ENCODE results near the gene MARF1. TPM values are rescaled to one million over a fixed set of nuclear protein-coding genes. Genes with fewer than 3 reads are reported as not detected.

MARF1 gene
- total and polyA plus RNA-seq, 4 donors = 7.0 to 19.8 (median 12.6) TPM

DNA sequence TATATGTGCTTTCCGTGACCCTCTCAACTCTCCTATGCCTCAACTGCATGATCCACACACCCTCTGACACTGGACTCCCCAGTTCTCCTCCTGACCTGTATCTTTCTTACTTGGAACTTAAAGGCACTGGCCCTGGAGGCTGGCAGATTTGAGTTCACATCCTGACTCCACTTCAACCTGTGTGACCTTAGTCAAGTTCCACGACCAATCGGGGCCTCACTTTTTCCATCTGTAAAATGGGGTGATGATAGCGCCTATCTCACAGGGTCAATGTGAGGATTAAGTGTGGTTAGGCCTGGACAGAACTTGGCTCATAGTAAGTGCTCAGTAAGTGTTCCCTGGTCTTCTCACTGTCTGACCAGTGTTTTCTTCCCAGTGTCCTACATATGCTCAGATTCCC is 25.1 kb downstream of the MARF1 start (continued):
- TF ChIP-seq, protein P1, sequence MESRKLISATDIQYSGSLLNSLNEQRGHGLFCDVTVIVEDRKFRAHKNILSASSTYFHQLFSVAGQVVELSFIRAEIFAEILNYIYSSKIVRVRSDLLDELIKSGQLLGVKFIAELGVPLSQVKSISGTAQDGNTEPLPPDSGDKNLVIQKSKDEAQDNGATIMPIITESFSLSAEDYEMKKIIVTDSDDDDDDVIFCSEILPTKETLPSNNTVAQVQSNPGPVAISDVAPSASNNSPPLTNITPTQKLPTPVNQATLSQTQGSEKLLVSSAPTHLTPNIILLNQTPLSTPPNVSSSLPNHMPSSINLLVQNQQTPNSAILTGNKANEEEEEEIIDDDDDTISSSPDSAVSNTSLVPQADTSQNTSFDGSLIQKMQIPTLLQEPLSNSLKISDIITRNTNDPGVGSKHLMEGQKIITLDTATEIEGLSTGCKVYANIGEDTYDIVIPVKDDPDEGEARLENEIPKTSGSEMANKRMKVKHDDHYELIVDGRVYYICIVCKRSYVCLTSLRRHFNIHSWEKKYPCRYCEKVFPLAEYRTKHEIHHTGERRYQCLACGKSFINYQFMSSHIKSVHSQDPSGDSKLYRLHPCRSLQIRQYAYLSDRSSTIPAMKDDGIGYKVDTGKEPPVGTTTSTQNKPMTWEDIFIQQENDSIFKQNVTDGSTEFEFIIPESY (IDR thresholded peaks at IDR 0.05) = no peak
- no peak for TF ChIP-seq HNF4A (conservative IDR thresholded peaks at IDR 0.05)

DNA sequence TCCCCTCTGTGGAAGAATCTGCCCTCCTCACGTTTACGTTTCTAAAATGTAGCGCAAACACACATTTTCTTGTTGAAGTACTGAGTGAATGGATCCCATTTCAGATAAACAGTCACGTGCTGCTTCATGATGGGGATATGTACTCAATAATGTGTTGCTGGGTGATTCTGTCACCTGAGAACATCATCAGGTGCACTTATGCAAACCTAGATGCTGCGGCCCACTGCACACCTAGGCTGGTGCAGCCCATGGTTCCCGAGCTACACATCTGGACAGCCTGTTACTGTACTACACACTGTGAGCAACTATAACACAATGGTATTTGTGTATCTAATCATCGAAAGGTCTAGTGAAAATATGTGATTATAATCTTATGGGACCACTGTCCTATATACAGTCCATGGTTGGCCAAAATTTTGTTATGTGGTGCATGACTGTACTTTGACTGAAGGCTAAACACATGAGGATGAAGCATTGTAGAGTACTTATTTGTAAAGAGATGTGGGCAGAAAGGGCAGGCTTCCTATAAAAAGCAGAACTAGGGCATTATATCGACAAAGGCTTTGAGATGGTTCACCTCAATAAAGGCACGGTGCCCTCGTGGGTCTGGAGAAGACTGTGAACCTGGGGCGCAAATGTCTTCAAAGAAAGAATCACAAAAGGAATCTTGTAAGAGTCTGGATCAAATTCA is 26.3 kb downstream of the MARF1 start:
- no peak overlapping the region for H3K27ac ChIP-seq (ENCODE audit: low read depth in 1 of 2, low read length in 2 of 2)
- whole genome bisulfite sequencing = 95% methylated on average over 11 of the region's 11 CpGs
- H3K9ac ChIP-seq (ENCODE audit: low read depth in 1 of 2, low read length in 2 of 2) = no peak overlapping the region
- H3K9me3 ChIP-seq (ENCODE audit: control insufficient read depth in 4 of 4, low read length in 3 of 4) = no peaks in the 10 kb centered on the region
- TF ChIP-seq, protein P2, sequence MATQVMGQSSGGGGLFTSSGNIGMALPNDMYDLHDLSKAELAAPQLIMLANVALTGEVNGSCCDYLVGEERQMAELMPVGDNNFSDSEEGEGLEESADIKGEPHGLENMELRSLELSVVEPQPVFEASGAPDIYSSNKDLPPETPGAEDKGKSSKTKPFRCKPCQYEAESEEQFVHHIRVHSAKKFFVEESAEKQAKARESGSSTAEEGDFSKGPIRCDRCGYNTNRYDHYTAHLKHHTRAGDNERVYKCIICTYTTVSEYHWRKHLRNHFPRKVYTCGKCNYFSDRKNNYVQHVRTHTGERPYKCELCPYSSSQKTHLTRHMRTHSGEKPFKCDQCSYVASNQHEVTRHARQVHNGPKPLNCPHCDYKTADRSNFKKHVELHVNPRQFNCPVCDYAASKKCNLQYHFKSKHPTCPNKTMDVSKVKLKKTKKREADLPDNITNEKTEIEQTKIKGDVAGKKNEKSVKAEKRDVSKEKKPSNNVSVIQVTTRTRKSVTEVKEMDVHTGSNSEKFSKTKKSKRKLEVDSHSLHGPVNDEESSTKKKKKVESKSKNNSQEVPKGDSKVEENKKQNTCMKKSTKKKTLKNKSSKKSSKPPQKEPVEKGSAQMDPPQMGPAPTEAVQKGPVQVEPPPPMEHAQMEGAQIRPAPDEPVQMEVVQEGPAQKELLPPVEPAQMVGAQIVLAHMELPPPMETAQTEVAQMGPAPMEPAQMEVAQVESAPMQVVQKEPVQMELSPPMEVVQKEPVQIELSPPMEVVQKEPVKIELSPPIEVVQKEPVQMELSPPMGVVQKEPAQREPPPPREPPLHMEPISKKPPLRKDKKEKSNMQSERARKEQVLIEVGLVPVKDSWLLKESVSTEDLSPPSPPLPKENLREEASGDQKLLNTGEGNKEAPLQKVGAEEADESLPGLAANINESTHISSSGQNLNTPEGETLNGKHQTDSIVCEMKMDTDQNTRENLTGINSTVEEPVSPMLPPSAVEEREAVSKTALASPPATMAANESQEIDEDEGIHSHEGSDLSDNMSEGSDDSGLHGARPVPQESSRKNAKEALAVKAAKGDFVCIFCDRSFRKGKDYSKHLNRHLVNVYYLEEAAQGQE (IDR thresholded peaks at IDR 0.05) = no peak
- TF ChIP-seq RAD21 (IDR thresholded peaks at IDR 0.05) = no peak
- TF ChIP-seq EGR1 (IDR thresholded peaks at IDR 0.05; ENCODE audit: low read depth in 2 of 2) = no peak
- TF ChIP-seq, protein P3, sequence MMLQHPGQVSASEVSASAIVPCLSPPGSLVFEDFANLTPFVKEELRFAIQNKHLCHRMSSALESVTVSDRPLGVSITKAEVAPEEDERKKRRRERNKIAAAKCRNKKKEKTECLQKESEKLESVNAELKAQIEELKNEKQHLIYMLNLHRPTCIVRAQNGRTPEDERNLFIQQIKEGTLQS (IDR thresholded peaks at IDR 0.05) = no peak
- TF ChIP-seq, protein P1 (IDR thresholded peaks at IDR 0.05) = no peak
- no peak for TF ChIP-seq HNF4G (IDR thresholded peaks at IDR 0.05)
- H3K36me3 ChIP-seq (ENCODE audit: control insufficient read depth in 4 of 4, insufficient read depth in 3 of 4, low read depth in 1 of 4, low read length in 3 of 4) = peaks cover 17 to 77% (median 61%) of the 10 kb centered on the region in 4 donors
- no peak overlapping the region for H3K4me3 ChIP-seq (ENCODE audit: low read depth in 1 of 3, low read length in 3 of 3)
- no peaks in the 10 kb centered on the region for H3K27me3 ChIP-seq (ENCODE audit: control insufficient read depth in 4 of 4, insufficient read depth in 4 of 4, low read length in 3 of 4)
- no peak for DNase-seq (ENCODE audit: low spot score)
- H3K4me1 ChIP-seq (ENCODE audit: control insufficient read depth in 4 of 4, insufficient read depth in 4 of 4, low read length in 3 of 4) = peaks cover 0 to 6% (median 2%) of the 10 kb centered on the region in 4 donors

DNA sequence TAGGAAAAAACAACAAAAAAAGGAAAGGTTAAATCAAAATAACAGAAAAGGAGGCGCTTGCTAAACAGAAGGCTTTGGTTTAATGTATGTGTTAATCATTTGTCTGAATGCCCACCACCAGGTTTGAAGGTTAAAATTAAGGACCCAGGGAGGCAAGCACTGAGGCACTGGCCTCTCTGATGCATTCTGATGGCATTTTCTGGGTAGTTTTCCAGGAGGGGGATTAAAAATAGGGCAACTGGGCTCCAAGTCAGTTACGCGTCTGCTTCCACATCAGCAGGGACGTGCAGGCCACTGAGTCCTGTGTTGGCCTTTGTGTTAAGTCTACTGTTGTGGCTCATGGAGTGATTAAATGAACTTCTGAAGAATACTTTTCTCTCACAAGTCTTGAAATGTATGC is 26.9 kb downstream of the MARF1 start:
- TF ChIP-seq, protein P4, sequence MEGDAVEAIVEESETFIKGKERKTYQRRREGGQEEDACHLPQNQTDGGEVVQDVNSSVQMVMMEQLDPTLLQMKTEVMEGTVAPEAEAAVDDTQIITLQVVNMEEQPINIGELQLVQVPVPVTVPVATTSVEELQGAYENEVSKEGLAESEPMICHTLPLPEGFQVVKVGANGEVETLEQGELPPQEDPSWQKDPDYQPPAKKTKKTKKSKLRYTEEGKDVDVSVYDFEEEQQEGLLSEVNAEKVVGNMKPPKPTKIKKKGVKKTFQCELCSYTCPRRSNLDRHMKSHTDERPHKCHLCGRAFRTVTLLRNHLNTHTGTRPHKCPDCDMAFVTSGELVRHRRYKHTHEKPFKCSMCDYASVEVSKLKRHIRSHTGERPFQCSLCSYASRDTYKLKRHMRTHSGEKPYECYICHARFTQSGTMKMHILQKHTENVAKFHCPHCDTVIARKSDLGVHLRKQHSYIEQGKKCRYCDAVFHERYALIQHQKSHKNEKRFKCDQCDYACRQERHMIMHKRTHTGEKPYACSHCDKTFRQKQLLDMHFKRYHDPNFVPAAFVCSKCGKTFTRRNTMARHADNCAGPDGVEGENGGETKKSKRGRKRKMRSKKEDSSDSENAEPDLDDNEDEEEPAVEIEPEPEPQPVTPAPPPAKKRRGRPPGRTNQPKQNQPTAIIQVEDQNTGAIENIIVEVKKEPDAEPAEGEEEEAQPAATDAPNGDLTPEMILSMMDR (IDR thresholded peaks at IDR 0.05; ENCODE audit: low read depth, low read length, missing input control) = no peak
- TF ChIP-seq, protein P1 (IDR thresholded peaks at IDR 0.05) = no peak
- TF ChIP-seq SP1 (IDR thresholded peaks at IDR 0.05) (no peak), TAF1 (conservative IDR thresholded peaks at IDR 0.05) (no peak), YY1 (IDR thresholded peaks at IDR 0.05) (no peak), HNF4A (conservative IDR thresholded peaks at IDR 0.05) (no peak), RXRA (IDR thresholded peaks at IDR 0.05) (no peak), HNF4G (IDR thresholded peaks at IDR 0.05) (no peak), RAD21 (IDR thresholded peaks at IDR 0.05) (no peak), FOXA2 (IDR thresholded peaks at IDR 0.05) (no peak), JUND (IDR thresholded peaks at IDR 0.05) (no peak)
- Histone ChIP-seq H3K27ac (ENCODE audit: low read depth in 1 of 2, low read length in 2 of 2) (no peak overlapping the region), H3K9me3 (ENCODE audit: control insufficient read depth in 4 of 4, low read length in 3 of 4) (no peaks in the 10 kb centered on the region), H3K4me3 (ENCODE audit: low read depth in 1 of 3, low read length in 3 of 3) (no peak overlapping the region), H3K36me3 (ENCODE audit: control insufficient read depth in 4 of 4, insufficient read depth in 3 of 4, low read depth in 1 of 4, low read length in 3 of 4) (peaks cover 17 to 72% (median 56%) of the 10 kb centered on the region in 4 donors), H3K27me3 (ENCODE audit: control insufficient read depth in 4 of 4, insufficient read depth in 4 of 4, low read length in 3 of 4) (no peaks in the 10 kb centered on the region), H3K9ac (ENCODE audit: low read depth in 1 of 2, low read length in 2 of 2) (no peak overlapping the region), H3K4me1 (ENCODE audit: control insufficient read depth in 4 of 4, insufficient read depth in 4 of 4, low read length in 3 of 4) (peaks cover 0 to 8% (median 2%) of the 10 kb centered on the region in 4 donors)
- DNase-seq (ENCODE audit: low spot score) = no peak
- WGBS = 95% methylated on average over 4 of the region's 4 CpGs
